ENCODE data around the gene CLMP. TPM values are rescaled to one million over a fixed set of nuclear protein-coding genes. Genes with fewer than 3 reads are reported as not detected.

Gene CLMP
- total RNA-seq, 1 experiment from 2014 or later = 29.1 TPM

DNA sequence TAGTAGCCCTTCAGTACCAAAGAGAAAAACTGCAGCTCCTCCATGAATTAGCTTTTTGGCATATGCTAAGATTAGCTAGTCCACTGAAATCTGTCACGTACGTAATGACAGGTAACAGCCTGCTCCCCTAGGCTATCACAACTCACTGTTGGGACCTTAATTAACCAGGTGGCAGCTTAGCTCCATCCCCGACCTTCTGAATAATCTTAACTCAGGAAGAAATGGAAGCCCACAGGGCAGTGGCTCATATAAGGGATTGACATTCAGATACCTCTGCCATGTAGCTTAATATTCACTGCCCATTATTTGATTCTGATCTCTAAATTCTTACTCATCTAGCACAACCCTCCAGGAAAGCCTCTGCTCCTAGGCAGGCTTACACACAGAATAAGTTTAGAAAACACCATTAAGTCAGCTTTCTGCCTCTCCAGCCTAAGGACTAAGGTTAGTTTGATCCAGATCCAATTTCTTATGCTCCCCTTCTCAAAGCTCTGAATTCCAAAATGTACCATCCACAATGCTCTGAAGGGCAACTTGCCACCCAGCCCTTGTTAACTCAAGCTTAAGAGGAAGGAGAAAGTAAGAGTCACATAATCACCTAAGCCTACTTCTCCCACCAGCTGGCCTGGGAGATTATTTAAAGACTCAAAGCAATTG, 138.1 kb downstream of the CLMP start:
- no peak for DNase-seq (ENCODE audit: low read depth)

DNA sequence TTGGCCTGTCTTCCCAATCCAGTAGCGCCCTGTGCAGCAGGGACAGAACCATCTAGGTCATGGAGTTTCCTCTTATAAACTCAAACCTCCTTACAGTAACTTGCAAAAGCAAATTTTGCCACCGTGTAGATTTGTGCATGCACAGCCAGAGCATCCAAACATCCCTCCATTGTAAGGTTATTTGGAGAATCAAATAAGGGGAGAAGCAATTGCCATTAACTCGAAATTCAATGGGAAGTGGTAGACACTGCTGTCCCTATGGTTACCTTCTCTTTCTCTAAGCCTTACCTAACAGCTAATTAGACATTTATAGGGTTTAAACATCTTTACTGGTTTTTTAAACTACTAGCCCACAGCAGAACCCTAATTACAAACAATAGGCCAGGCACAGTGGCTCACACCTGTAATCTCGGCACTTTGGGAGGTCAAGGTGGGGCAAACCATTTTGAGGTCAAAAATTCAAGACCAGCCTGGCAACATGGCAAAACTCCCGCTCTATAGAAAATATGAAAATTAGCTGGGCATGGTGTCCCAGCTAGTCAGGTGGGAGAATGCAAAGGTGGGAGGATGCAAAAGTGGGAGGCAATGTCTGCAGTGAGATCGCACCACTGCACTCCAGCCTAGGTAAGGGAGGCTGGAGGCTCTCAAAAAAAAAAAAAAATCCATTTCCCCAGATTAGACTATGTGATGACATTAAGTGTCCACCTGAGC, 139.7 kb downstream of the CLMP start:
- DNase-seq (ENCODE audit: low read depth) = no peak

DNA sequence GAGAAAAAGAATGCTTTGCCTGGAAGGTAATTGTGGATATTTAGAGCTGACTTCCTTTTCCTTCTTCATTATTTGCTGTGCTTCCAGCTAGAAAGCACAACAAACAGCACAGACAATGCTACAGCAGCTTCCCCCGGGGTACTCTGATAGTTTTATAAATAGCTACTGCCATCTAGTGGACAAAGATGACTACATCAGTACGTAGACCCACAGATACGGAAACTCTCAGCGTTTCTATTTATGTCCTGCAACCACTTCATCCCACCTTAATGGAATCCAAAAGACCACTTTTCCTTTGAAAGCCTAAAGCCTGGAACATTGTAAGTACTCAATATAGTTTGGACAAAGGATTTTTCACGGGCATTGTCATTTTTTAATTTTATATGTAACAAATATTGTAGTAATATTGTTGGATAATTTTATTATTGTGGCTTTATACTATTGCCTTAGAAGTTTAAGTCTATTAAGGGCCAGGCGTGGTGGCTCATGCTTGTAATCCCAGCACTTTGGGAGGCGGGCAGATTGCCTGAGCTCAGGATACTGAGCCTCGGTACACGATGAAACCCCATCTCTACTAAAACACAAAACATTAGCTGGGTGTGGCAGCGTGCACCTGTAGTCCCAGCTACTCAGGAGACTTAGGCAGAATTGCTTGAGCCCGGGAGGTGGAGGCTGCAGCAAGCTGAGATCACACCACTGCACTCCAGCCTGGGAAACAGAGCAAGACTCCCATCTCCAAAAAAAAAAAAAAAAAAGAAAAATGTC, 140.6 kb downstream of the CLMP start:
- peak; percentile 54 for DNase-seq (ENCODE audit: low read depth)

DNA sequence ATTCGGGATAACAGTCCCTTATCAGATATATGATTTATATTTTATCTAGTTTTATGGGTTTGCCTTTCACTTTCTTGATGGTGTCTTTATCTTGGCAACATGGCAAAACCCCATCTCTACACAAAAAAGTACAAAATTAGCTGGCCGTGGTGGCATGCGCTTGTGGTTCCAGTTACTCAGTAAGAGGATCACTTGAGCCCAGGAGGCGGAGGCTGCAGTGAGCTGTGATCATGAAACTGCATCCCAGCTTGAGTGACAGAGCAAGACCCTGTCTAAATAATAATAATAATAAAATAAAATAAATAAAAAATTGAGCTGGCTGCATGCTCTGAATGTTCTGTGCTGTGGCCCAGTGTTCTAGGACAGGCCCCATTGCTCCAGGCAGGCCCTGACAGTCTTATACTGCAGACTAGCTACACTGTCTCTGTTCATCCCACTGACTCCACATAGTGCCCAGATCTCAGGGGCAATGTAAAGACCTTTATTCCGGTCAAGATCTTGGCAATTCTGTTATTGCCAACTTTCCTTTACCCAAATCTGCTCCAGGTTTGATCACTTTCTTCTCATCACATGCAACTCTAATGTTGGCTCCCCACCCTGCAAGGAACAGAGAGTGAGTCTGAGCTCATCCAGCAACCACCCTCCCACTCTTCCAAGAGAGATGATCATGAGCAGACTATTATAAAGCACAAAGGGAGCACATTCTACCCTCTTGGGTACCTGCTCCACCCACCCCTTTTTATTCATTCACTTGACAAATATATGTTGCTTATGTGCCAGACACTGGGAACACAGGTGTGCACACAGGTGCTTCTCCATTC, 141.9 kb downstream of the CLMP start:
- DNase-seq (ENCODE audit: low read depth) = no peak

DNA sequence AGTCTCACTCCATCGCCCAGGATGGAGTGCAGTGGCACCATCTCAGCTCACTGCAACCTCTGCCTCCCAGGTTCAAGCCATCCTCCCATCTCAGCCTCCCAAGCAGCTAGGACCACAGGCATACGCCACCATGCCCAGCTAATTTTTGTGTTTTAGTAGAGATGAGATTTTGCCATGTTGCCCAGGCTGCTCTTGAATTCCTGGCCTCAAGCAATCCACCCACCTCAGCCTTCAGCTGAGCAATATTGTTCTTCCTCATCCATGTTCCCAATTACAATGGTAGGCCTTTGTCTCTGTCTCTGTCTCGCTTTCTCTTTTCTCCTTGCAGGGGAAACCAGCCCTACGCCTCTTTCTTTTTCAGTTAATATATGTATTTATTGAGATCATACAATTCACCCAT, 143.4 kb downstream of the CLMP start:
- DNase-seq (ENCODE audit: low read depth) = no peak

DNA sequence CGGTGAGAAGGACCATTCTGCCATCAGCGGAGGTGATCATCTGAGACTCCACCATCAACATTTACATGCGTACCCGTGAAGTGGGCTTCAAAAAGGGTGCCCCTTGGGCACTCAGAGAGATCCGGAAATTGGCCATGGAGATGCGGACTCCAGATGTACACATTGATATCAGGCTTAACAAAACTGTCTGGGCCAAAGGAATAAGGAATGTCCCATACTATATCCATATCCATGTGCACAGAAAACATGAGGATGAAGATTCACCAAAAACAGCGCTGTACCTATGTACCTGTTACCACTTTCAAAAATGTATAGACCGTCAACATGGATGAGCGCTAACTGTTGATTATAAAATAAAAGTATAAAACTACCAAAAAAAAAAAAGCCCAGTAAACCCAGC, 143.9 kb downstream of the CLMP start:
- no peak for DNase-seq (ENCODE audit: low read depth)

DNA sequence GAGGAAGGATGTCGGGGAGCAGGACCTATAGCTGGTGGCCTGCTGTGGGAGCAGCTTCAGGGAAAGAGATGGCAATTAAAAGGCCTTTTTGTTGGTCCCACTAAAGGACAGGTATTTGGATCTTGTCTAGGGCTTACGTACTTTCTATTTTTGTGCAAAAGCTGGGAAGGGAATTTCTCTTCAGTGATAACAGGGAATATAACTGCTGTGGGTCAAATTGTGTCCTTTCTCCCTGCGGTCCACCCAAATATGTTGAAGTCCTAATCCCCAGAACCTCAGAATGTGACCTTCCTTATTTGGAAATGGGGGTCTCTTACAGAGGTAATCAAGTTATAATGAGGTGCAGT, 147.1 kb downstream of the CLMP start:
- no peak for DNase-seq (ENCODE audit: low read depth)

DNA sequence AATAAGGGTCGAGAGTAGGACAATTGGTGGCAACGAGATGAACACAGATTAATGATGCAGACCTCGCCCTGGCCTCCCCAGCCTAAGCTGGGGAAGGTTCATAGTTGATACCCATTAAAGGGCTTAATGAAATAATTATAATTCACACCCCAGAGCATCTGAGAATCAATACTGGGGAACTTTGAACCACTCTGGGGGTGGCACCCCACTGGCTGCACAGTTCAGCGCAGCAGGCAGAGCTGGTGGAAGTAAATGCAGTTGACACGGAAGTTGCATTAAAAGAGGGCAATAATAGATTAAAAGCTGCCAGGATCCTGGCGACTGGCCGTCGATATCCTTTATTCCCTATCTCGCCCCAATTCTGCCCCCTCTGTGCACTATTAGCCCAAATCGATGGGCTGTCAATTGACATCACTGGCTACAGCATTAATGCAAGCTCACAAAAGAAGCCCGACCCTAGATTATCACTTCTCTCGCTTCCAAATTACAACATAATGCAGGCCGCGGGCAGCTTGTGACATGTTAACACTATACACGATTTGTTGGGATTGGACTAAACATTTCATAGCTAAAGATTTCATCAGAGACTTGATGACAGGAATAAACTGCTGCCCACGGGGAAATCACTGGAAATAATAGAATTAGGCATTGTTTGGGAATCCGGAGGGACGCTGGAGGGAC, 147.6 kb downstream of the CLMP start:
- DNase-seq (ENCODE audit: low read depth) = no peak

DNA sequence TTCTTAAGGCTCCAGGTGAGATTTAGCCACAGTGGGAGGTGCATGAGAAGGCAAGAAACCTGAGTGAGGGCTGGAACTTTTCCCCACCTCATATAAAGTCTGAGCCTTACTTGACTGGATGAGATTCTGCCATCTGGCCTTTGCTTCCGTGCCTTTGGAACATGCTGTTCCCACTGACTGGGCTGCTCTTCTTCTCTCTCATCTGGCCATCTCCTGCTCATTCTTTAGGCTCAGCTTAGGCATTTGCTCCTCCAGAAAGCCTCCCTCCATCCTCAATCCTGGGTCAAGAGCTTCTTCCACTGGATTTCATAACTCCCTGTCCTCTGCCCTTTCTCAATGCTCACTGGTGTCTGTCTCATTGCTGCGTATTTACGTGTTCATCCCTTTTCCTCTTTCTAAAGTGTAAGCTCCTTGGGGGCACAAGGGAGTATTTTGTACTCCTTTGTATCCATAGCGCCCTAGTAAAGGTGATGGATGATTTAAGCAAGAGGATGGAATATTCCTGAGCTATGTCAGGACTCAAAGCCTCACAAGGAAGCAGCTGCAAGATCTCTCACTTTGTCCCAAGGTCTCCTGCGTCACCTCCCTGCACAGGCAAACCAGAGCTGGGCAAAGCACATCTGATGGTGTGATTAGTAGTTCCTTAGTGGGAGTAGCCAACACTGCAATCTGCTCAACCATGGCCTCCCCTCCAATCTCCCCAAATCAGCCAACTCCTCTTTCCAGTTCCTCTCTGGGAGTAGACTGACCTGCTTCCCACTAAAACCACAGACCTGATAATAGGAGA, 148.4 kb downstream of the CLMP start:
- no peak for DNase-seq (ENCODE audit: low read depth)

DNA sequence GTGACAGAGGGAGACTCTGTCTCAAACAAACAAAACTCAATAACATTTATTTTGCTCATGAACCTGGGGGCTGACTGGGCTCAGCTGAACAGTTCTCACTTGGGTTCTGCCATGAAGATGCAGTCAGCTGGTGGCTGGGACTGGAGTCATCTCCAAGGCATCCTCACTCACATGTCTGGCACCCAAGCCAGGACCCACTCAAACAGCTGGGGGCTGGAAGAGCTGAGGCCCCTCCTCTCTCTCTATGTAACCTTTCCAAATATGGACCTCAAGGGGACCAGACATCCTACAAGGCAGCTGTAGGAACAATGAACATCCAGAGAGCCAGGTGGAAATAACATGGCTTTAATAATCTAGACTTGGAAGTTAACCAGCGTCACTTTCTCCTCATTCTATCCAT, 149.9 kb downstream of the CLMP start:
- no peak for DNase-seq (ENCODE audit: low read depth)

DNA sequence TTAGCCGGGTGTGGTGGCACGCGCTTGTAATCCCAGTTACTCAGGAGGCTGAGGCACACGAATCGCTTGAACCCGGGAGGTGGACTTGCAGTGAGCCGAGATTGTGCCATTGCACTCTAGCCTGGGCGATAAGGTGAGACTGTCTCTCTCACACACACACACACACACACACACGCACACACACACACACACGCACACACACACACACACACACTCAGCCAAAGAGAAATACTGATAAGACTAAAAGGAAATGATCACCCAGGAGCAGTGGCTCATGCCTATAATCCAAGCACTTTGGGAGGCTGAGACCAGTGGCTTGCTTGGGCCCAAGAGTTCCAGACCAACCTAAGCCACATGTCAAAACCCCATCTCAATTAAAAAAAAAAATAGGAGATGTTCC, 153.9 kb downstream of the CLMP start:
- DNase-seq (ENCODE audit: low read depth) = no peak

DNA sequence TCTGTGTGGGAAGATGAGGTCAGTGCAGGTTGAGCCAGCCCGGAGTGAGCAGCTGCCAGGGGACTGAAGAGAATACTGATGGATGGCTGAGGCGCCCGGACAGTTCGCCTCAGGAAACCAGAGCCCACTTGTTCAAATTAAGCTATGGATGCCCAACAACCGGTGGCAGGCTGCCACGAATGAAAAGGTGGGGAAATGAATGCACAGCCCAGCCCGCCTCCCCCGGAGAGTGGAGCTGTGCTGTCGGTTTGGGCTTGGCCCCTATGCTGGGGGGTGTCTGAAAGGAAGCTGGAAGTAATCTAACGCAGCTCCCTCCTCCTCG, 155.0 kb downstream of the CLMP start:
- no peak for DNase-seq (ENCODE audit: low read depth)

DNA sequence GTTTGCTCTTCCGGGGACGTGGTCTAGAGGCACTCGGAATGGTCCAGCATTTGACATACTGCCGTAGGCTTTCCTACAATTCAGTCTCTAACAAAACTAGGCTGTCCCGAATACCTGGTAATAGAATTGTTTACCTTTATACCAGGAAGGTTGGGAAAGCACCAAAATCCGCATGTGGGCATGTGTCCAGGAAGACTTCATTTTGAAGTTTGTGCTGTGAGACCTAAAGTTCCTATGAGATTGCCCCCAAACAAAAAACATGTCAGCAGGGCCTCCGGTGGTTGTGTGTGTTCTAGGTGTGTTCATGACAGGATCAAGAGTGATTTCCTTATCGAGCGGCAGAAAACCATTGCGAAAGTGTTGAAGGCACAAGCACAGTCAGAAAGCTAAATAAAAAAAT, 159.2 kb downstream of the CLMP start:
- DNase-seq (ENCODE audit: low read depth) = no peak

DNA sequence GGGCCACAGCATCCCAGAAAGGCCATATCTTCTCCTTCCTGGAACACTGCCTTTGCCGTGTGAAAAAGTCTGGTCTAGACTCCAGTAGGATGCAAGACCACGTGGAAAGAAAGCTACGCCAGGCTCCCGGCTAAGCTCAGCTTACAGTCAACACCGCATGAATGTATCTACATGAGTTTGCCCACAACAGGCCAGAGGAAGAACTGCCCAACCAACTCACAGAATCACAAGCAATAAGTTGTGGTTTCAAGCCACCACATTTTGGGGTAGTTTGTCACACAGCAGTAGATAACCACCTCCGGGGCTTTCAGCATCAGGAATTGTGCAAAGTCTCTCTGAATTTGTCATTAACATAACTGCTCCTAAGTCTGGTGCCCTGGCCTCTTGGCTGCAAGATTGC, 160.5 kb downstream of the CLMP start:
- peak; percentile 25 for DNase-seq (ENCODE audit: low read depth)

DNA sequence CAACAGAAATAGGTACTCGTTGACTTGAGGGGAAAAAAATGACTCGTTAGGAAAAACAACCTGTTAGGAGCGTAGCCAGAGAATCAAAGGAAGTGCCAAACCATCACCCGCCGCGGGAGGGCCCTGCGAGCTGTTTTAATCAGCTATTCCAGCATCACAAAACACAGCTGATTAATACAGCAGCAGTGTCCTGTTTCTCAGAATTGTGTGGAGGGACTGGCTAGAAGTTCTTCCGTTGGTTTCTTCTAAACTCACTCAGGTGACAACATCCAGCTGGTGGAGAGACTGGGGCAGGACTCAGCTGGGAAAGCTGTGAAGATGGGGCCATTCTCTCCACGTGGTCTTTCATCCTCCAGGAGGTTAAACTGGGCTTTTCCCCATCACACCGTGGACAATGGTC, 161.2 kb downstream of the CLMP start:
- peak; percentile 54 for DNase-seq (ENCODE audit: low read depth)

DNA sequence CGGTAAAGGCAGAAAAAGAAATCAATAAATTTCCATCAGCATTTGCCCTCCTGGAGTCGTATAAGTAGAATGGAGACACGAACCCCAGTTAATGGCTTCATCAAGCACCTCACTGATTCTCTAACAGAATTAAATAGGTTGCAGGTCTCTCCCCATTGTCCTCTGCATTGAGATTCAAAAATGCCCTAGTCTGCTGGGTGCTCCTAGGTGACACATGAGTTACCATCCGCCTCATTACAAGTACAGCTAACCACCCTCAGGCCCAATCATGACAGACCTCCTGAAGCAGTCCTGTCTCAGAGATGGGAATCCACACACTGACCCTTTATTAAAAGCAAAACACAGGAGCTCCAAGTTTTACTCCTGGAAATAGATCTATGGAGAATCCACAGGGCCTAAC, 164.5 kb downstream of the CLMP start:
- no peak for DNase-seq (ENCODE audit: low read depth)

DNA sequence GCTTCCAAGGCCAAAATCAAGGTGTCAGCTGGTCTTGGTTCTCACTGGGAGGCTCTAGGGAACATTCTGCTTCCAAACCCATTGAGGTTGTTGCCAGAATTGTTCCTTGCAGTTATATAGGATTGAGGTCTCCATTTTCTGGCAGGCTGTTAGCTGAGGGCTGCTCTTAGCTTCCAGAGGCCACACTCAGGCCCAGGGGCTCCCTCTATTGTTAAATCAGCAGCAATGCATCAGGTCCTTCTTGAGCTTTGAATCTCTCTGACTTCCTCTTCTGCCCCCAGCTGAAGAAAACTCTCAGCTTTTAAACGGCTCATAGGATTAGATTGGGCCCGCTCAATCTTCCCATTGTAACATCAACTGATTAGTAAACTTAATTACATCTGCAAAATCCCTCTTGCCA, 174.1 kb downstream of the CLMP start:
- DNase-seq (ENCODE audit: low read depth) = peak; percentile 44

Measured in Daoy (cell line).